ENCODE results near the gene F10. TPM values are rescaled to one million over a fixed set of nuclear protein-coding genes. Genes with fewer than 3 reads are reported as not detected.

The F10 gene
- total RNA-seq, 1 experiment from 2014 or later, result not detected

GRCh38 chr13:113084943-113085540, 37.6 kb upstream of the F10 start:
- in situ Hi-C loops (cut with HindIII; ENCODE audit: low pct_unique_long_range_greater_than_20kb, low sequenced_read_pairs), result no loop called here

GRCh38 chr13:113086031-113086750, 36.4 kb upstream of the F10 start:
- in situ Hi-C loops (cut with HindIII; ENCODE audit: low pct_unique_long_range_greater_than_20kb, low sequenced_read_pairs), result no loop called here
- no peak for DNase-seq (ENCODE audit: low read depth)

More at GRCh38 chr13:113084943-113085540, 37.6 kb upstream of the F10 start:
- DNase-seq (ENCODE audit: low read depth), result no peak

- DNase-seq (ENCODE audit: low read depth), result no peak
- in situ Hi-C loops (cut with HindIII; ENCODE audit: low pct_unique_long_range_greater_than_20kb, low sequenced_read_pairs), result no loop called here
These were observed 35.3 kb upstream of the F10 start for GRCh38 chr13:113086991-113087922.

- in situ Hi-C loops (cut with HindIII; ENCODE audit: low pct_unique_long_range_greater_than_20kb, low sequenced_read_pairs), result no loop called here
- DNase-seq (ENCODE audit: low read depth), result no peak
These were observed 34.5 kb upstream of the F10 start for GRCh38 chr13:113087923-113088690.

DNA sequence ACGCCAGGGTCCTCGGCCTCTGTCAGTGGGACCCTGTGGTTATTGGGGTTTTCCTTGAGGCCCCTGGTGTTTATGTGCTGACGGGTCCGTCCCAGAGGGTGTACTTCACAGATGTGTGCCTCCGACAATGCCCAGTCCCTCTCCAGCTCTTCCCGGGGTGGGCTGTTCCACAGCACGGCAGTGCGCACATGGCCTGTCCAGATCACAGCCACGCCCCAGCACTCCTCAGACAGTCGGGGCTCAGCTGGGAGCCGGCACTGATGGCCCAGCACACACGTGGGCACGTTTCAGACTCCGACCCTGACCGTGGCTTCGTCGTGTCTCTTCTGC, 33.9 kb upstream of the F10 start:
- DNase-seq (ENCODE audit: low read depth), result no peak
- in situ Hi-C loops (cut with HindIII; ENCODE audit: low pct_unique_long_range_greater_than_20kb, low sequenced_read_pairs), result no loop called here

DNA sequence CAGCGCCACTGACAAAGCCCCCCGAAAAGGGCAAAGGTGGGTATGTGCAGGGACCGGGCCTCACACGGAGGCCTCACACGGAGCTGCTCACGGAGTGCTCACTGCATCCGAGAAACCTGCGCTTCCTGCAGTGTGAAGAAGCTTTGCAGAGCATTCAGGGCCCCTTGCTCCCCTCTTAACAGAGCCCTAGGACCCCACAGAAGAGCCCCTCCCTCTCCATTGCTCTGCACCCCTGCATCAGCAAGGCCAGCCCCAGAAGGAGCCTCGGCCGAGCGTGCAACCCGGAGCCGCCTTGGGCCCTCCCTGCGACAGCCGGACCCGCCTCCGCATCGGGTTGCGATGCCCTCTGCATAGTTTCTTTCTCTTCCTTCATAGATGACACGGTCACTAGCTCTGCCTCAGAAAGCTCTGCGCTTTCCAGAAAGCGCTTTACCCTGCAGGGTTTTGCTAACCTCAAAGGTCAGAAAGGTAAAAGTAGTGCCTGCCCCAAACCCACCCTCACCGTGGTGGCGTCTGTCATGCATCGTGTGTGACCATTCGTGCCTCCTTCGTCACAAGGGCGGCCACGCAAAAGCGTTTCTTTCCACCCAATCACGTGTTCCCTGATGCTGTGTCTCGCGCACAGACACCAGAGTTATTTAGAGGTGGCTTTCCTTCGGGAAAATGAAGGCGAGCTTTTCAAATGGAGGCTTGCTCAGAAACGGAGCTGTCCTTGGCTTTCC, 32.7 kb upstream of the F10 start:
- DNase-seq (ENCODE audit: low read depth), result no peak
- in situ Hi-C loops (cut with HindIII; ENCODE audit: low pct_unique_long_range_greater_than_20kb, low sequenced_read_pairs), result no loop called here

GRCh38 chr13:113090415-113090770, 32.2 kb upstream of the F10 start:
- in situ Hi-C loops (cut with HindIII; ENCODE audit: low pct_unique_long_range_greater_than_20kb, low sequenced_read_pairs), result no loop called here
- no peak for DNase-seq (ENCODE audit: low read depth)

GRCh38 chr13:113090806-113091205, 31.8 kb upstream of the F10 start:
- DNase-seq (ENCODE audit: low read depth), result no peak
- in situ Hi-C loops (cut with HindIII; ENCODE audit: low pct_unique_long_range_greater_than_20kb, low sequenced_read_pairs), result no loop called here

DNA sequence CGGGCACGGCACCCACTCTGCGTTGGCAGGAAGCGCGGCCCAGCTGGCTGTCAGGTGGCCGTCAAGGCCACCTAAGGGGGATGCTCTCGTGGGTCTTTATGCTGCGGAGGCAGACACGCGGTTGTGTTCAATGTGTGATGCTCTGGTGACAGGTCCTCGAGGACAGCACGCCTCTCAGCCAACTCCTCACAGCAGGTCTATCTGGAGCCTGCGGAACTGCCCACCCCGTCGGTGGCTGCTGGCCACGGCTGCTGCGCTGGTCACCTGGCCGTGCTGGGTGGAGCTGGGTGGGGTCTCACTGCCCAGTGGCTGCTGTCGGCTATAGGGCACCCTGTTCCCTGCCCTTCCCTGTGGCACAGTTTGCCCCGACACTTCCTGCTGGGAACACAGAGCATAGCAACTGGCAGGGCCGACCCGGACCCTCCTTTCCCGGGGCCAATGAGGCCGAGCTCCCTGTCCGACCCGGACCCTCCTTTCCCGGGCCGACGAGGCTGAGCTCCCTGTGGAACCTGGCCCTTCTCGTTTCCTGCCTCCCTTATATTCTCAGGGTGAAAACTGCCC, 31.3 kb upstream of the F10 start:
- no peak for DNase-seq (ENCODE audit: low read depth)
- in situ Hi-C loops (cut with HindIII; ENCODE audit: low pct_unique_long_range_greater_than_20kb, low sequenced_read_pairs), result no loop called here

DNA sequence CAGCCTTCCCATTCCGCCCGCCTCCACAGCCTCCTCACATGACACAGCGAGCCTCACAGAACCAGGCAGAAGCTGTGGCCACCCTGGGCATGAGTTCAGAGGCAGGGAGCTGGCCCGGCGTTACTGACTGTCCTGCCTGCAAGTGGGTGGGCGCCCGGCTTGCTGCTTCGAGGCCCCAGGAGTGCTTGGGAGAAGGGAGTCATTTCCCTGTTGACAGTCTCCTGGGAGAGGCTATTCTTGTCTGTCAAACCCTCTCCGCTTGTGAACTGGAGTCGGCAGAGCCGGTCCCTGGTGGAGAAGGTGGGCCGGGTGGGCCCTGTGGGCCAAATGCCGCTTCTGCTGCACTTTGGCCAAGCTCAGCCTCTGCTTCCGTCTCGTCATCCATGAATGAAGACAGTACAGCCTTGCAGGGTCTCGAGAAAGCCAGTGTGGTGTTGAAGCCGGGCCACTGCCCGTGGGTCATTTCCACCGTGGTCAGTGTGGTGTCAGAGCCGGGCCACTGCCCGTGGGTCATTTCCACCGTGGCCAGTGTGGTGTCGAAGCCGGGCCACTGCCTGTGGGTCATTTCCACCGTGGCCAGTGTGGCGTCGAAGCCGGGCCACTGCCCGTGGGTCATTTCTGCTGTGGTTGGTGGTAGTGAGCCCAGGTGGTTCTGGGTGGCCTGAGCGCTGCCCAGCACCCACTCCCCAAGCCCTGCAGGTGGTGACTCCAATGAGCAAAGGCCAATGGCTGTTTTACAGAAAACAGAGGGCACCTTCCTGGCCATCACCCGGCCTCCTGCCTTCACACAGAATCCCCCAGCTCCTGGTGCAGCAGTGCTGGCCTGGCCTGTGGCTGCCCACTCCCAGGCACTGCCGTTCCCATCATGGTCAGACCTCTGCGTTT, 30.5 kb upstream of the F10 start:
- in situ Hi-C loops (cut with HindIII; ENCODE audit: low pct_unique_long_range_greater_than_20kb, low sequenced_read_pairs), result no loop called here
- DNase-seq (ENCODE audit: low read depth), result no peak

GRCh38 chr13:113092776-113093579, 29.6 kb upstream of the F10 start:
- in situ Hi-C loops (cut with HindIII; ENCODE audit: low pct_unique_long_range_greater_than_20kb, low sequenced_read_pairs), result no loop called here
- DNase-seq (ENCODE audit: low read depth), result no peak

DNA sequence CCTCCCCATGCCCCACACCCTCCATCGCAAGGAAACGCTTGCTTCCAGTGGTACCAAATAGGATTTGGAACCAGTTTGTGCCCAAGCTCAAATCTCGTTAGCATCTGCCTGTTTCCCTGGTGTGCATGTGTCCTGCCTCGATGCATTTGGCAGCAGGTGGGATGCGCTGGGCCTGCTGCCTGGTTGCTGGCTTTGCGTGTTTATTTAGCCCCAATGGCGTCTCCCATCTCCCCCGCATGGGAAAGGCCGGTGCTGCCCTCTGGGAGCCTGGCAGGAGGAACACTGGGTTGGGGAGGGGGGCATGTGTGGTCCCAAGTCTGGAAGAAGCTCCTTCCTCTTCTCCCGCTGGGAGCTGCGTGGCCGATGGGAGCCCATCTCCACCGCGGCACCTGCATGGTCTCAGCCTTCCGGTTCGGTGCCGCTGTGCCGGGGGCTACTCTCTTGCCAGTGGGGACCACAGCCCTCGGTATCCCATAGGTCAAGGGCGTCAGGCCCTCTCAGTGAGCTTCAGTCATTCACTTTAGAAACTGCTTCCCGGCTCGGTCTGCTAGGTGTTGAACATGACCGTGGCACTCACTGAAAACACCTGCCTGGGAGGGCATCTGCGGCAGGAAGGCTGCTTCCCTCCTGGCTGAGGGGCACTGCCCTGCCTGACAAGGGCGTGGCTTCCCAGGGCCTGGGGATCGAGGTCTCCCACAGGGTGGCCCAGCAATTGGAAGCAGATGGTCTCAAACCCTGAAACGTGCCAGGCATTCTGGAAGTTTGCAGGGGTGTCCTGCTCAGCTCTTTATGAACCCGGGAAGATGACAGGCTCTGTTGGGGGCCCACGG, 28.8 kb upstream of the F10 start:
- no peak for DNase-seq (ENCODE audit: low read depth)
- in situ Hi-C loops (cut with HindIII; ENCODE audit: low pct_unique_long_range_greater_than_20kb, low sequenced_read_pairs), result no loop called here

DNA sequence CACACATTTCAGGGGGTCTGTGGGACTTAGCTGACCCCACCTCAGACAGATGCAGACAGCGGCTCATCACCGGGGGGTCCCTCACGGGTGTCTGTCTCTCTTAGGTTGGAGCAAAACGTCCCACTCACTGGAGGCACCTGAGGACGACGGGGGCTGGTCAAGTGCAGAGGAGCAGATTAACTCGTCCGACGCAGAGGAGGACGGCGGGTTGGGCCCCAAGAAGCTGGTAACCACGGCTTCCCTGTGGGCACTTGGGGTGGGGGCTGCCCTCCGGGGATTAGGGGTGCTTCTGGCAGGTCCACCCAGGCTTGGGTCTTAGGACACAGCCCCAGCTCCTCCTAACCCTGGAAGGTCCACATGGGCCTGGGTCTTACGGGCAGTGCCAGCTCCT, 28.2 kb upstream of the F10 start:
- in situ Hi-C loops (cut with HindIII; ENCODE audit: low pct_unique_long_range_greater_than_20kb, low sequenced_read_pairs), result no loop called here

GRCh38 chr13:113095146-113096051, 27.2 kb upstream of the F10 start:
- DNase-seq (ENCODE audit: low read depth), result no peak
- in situ Hi-C loops (cut with HindIII; ENCODE audit: low pct_unique_long_range_greater_than_20kb, low sequenced_read_pairs), result no loop called here

More for the DNA sequence above, 28.2 kb upstream of the F10 start:
- no peak for DNase-seq (ENCODE audit: low read depth)
